Caco-2 (cell line): ENCODE results near the gene KIF21A. TPM values are rescaled to one million over a fixed set of nuclear protein-coding genes. Genes with fewer than 3 reads are reported as not detected.
"Not testable (repeated sequence)": the region's sequence is repeated elsewhere in the genome, so short reads cannot be mapped to it uniquely, and the experiment has no call there.

Experiments
- BruUV-seq: library from RNA; stranded (reverse); fragments of 400-500 nt; replicated peaks from 2 replicates; lab custom pipeline; 2021; lab: Mats Ljungman, UMichigan
- CTCF ChIA-PET: fragments of 300-600 bp; sonication (Branson Sonifier 250); formaldehyde crosslinking; loops from one replicate; lab custom pipeline; 2022; ENCODE audit warnings: antibody characterized with exemption; lab: Charles Lee
- POLR2A ChIA-PET: fragments of 300-600 bp; sonication (Branson Sonifier 250); formaldehyde crosslinking; loops from one replicate; lab custom pipeline; 2022; ENCODE audit warnings: antibody characterized with exemption; lab: Charles Lee
- DNase-seq, 2 experiments: peaks; one replicate each; pipeline versions ENCODE4 v3.0.0 to v3.0.0-alpha.2; 2020 to 2022
- H3K27me3 ChIP-seq: replicated peaks from 2 replicates; pipeline ENCODE4 v1.6.0; 2011; ENCODE audit warnings: low read length; ENCODE audit not compliant: control insufficient read depth, insufficient read depth
- H3K36me3 ChIP-seq: 2 replicates; pipeline ENCODE4 v1.5.1; 2011; ENCODE audit warnings: low read length; ENCODE audit not compliant: control insufficient read depth, insufficient read depth
- H3K4me1 ChIP-seq: fragments of 250-450 bp; sonication (Bioruptor Pico); 2 replicates; pipeline ENCODE4 v1.5.1; 2020; ENCODE audit warnings: mild to moderate bottlenecking
- H3K4me3 ChIP-seq: 2 replicates; pipeline ENCODE4 v1.5.1; 2011; ENCODE audit warnings: low read depth, mild to moderate bottlenecking, control low read depth, low read length
- H3K9me3 ChIP-seq: fragments of 250-450 bp; sonication (Bioruptor Pico); 2 replicates; pipeline ENCODE4 v1.5.1; 2020; ENCODE audit warnings: mild to moderate bottlenecking, moderate library complexity
- H3K27ac Mint-ChIP-seq: one replicate; pipeline ENCODE4 v1.8.0; 2022; ENCODE audit warnings: mixed read lengths; ENCODE audit not compliant: unreplicated experiment
- H3K27me3 Mint-ChIP-seq: one replicate; pipeline ENCODE4 v1.8.0; 2022; ENCODE audit warnings: mixed read lengths; ENCODE audit not compliant: insufficient read depth, unreplicated experiment
- H3K36me3 Mint-ChIP-seq: one replicate; pipeline ENCODE4 v1.8.0; 2022; ENCODE audit warnings: mild to moderate bottlenecking, mixed read lengths; ENCODE audit not compliant: insufficient read depth, unreplicated experiment
- H3K4me1 Mint-ChIP-seq: one replicate; pipeline ENCODE4 v1.8.0; 2022; ENCODE audit warnings: low read depth, mixed read lengths; ENCODE audit not compliant: unreplicated experiment
- H3K4me3 Mint-ChIP-seq: one replicate; pipeline ENCODE4 v1.8.0; 2022; ENCODE audit warnings: mild to moderate bottlenecking, moderate library complexity, mixed read lengths; ENCODE audit not compliant: unreplicated experiment
- H3K9me3 Mint-ChIP-seq: one replicate; pipeline ENCODE4 v1.8.0; 2022; ENCODE audit warnings: mixed read lengths; ENCODE audit not compliant: unreplicated experiment
- intact Hi-C: fragments of 100-400 bp; cut with micrococcal nuclease; formaldehyde crosslinking; loops from one replicate; pipeline ENCODE4 v1.10.0; 2022; ENCODE audit not compliant: unreplicated experiment
- total RNA-seq: library from RNA; stranded (reverse); gene quantifications from 2 replicates; pipeline ENCODE4 v1.2.3, GENCODE V29; 2022
- TF ChIP-seq, protein P1 (sequence below), 2 experiments: fragments of 200-600 bp in 1 of 2; IDR thresholded peaks; 1 replicate in 1 of 2; 2 replicates in 1 of 2; pipeline versions ENCODE4 v1.5.1 to v1.8.0; 2011 to 2022; ENCODE audit warnings: antibody characterized with exemption in 1 of 2, control low read depth in 1 of 2, inconsistent platforms in 1 of 2, low read depth in 1 of 2, low read length in 1 of 2, mild to moderate bottlenecking in 1 of 2, moderate library complexity in 1 of 2; ENCODE audit not compliant: insufficient read depth in 1 of 2, severe bottlenecking in 1 of 2, unreplicated experiment in 1 of 2

Gene KIF21A
- total RNA-seq, 1 experiment from 2014 or later: 77.5 TPM

DNA sequence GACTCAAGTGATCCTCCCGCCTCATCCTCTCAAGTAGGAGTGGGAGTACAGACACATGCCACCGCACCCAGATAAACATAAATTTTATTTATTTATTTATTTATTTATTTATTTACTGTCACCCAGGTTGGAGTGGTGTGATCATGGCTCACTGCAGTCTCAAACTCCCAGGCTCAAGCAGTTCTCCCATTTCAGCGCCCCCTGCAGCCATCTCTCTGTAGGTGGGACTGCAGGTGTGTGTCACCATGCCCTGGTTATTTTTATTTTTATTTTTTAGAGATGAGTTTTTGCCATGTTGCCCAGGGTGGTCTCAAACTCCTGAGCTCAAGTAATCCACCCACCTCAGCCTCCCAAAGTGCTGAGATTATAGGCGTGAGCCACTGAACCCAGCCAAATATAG is 33.2 kb upstream of the KIF21A start:
- H3K27me3 Mint-ChIP-seq: peaks cover 3% of the 10 kb centered on the region
- peaks cover 7% of the 10 kb centered on the region for H3K4me1 Mint-ChIP-seq
- BruUV-seq: no TSS peak
- H3K36me3 Mint-ChIP-seq: no peaks in the 10 kb centered on the region
- H3K9me3 ChIP-seq: no peaks in the 10 kb centered on the region
- ChIA-PET CTCF (no interaction called here), POLR2A (no interaction called here)
- no peak overlapping the region for H3K4me3 Mint-ChIP-seq
- H3K4me3 ChIP-seq: no peak overlapping the region
- no peaks in the 10 kb centered on the region; the same call in 1 of the 2 replicates for H3K4me1 ChIP-seq
- H3K36me3 ChIP-seq: no peaks in the 10 kb centered on the region
- H3K27ac Mint-ChIP-seq: no peak overlapping the region
- intact Hi-C loops: loop anchor here (10.0 kb wide), 1 partner anchor 161 kb away; no protein-coding TSS in a partner anchor
- peaks cover 17% of the 10 kb centered on the region for H3K9me3 Mint-ChIP-seq
- TF ChIP-seq, protein P1, sequence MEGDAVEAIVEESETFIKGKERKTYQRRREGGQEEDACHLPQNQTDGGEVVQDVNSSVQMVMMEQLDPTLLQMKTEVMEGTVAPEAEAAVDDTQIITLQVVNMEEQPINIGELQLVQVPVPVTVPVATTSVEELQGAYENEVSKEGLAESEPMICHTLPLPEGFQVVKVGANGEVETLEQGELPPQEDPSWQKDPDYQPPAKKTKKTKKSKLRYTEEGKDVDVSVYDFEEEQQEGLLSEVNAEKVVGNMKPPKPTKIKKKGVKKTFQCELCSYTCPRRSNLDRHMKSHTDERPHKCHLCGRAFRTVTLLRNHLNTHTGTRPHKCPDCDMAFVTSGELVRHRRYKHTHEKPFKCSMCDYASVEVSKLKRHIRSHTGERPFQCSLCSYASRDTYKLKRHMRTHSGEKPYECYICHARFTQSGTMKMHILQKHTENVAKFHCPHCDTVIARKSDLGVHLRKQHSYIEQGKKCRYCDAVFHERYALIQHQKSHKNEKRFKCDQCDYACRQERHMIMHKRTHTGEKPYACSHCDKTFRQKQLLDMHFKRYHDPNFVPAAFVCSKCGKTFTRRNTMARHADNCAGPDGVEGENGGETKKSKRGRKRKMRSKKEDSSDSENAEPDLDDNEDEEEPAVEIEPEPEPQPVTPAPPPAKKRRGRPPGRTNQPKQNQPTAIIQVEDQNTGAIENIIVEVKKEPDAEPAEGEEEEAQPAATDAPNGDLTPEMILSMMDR (IDR thresholded peaks at IDR 0.05; ENCODE audit: insufficient read depth in 1 of 2, low read depth in 1 of 2, low read length in 1 of 2, severe bottlenecking in 1 of 2, unreplicated experiment in 1 of 2): no peak
- no peaks in the 10 kb centered on the region for H3K27me3 ChIP-seq
- no peak for DNase-seq

DNA sequence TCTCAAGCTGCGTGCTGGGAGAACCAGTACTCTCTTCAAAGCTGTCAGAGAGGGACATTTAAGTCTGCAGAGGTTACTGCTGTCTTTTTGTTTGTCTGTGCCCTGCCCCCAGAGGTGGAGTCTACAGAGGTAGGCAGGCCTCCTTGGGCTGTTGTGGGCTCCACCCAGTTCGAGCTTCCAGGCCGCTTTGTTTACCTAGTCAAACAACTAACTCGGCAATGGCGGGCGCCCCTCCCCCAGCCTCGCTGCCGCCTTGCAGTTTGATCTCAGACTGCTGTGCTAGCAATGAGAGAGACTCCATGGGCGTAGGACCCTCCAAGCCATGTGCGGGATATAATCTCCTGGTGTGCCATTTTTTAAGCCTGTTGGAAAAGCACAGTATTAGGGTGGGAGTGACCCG is 32.2 kb upstream of the KIF21A start:
- CTCF ChIA-PET, POLR2A ChIA-PET, H3K4me1 ChIP-seq, H3K4me1 Mint-ChIP-seq, H3K36me3 Mint-ChIP-seq, H3K4me3 ChIP-seq, H3K27ac Mint-ChIP-seq, BruUV-seq, H3K36me3 ChIP-seq, H3K9me3 ChIP-seq, H3K27me3 ChIP-seq, H3K27me3 Mint-ChIP-seq: not testable (repeated sequence)
- H3K4me3 Mint-ChIP-seq: peak overlapping the region; percentile 38
- intact Hi-C loops: loop anchor here (10.0 kb wide), 1 partner anchor 160 kb away; no protein-coding TSS in a partner anchor
- peak; percentile 62 to 68 for DNase-seq
- H3K9me3 Mint-ChIP-seq: peaks cover 17% of the 10 kb centered on the region

DNA sequence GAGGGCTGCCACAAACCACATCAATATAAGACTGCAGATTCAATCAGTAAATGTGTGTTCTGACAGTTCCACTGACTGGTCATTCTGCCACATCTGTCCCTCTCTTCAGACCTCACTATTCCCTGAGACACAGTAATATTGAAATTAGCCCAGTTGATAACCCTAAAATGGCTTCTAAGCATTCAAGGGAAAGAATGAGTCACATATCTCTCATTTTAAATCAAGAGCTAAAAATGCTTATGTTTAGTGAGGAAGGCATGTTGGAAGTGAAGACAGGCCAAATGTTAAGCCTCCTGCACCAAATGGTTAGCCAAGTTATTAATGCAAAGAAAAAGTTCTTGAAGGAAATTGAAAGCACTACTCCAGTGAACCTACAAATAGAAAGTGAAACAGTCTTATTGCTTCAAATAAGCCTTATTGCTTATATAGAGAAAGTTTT is 24.5 kb upstream of the KIF21A start:
- H3K9me3 ChIP-seq: peaks cover 7% of the 10 kb centered on the region; the same call in 1 of the 2 replicates
- CTCF ChIA-PET: no interaction called here
- Mint-ChIP-seq H3K36me3 (no peaks in the 10 kb centered on the region), H3K4me1 (no peaks in the 10 kb centered on the region), H3K9me3 (peaks cover 4% of the 10 kb centered on the region), H3K4me3 (no peak overlapping the region), H3K27ac (no peak overlapping the region), H3K27me3 (peaks cover 3% of the 10 kb centered on the region)
- TF ChIP-seq, protein P1 (IDR thresholded peaks at IDR 0.05; ENCODE audit: insufficient read depth in 1 of 2, low read depth in 1 of 2, low read length in 1 of 2, severe bottlenecking in 1 of 2, unreplicated experiment in 1 of 2): no peak
- no peaks in the 10 kb centered on the region for H3K4me1 ChIP-seq
- no peak for DNase-seq
- POLR2A ChIA-PET: no interaction called here
- no peaks in the 10 kb centered on the region for H3K27me3 ChIP-seq
- no TSS peak for BruUV-seq
- intact Hi-C loops: no loop called here
- no peaks in the 10 kb centered on the region for H3K36me3 ChIP-seq
- no peak overlapping the region for H3K4me3 ChIP-seq
